HuH-7.5 (cell line): ENCODE measurements around the gene MYO15B.
A peak's percentile ranks its signal among the peaks of the same experiment; 100 is the strongest.

Experiments used
- DNase-seq: peaks from one replicate; pipeline ENCODE4 v3.0.0; 2011; ENCODE audit warnings: low spot score

Gene MYO15B

GRCh38 chr17:75639327-75639726 lies 51.7 kb downstream of the MYO15B start:
- DNase-seq, result no peak

- peak; percentile 67 for DNase-seq
These were observed 52.4 kb downstream of the MYO15B start for GRCh38 chr17:75639771-75640555.

DNA sequence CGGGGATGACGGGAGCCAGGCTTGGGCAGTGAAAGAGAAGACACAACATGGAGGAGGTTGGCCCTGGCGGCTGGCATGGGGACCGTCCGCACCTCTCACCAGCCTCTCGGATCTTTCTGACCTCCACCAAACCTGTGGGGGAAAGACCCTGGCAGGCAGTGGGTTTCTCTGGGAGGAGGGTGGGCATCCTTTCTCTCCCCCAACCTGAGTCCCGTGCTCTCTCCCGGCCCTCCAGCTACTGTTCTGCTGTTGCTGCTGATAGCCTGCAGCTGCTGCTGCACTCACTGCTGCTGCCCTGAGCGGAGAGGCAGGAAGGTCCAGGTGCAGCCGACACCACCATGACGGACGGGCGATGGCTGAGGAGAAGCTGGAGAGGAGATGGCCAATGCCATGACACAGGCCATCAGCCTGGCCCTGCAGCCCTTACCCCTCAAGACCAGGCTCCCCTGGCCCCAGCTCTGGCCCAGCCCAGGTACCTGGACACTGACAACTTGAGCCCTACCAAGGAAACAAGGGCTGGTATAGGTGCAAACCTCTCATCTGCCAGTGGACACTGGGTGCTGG lies 53.0 kb downstream of the MYO15B start:
- DNase-seq, result no peak

DNA sequence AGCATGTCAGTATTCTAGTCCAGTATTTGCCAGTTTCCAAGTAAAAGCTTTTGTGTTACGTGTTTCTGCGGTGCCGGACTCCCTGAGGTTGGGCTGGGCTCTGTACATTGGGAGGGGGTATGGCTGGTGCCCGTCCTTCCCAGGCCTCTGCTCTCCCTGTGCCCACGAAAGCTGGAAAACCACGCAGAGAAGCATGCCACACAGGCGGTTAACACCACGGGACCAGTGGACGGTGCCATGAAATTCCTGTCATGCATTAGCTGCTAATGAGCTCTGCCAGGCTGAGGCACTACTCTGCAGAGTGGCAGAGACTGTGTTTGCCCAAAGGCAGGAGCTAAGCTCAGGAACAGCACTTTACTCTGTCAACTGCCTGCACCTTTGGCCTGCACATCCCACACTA lies 53.7 kb downstream of the MYO15B start:
- no peak for DNase-seq

GRCh38 chr17:75642182-75642783 lies 54.7 kb downstream of the MYO15B start:
- peak; percentile 11 for DNase-seq

DNA sequence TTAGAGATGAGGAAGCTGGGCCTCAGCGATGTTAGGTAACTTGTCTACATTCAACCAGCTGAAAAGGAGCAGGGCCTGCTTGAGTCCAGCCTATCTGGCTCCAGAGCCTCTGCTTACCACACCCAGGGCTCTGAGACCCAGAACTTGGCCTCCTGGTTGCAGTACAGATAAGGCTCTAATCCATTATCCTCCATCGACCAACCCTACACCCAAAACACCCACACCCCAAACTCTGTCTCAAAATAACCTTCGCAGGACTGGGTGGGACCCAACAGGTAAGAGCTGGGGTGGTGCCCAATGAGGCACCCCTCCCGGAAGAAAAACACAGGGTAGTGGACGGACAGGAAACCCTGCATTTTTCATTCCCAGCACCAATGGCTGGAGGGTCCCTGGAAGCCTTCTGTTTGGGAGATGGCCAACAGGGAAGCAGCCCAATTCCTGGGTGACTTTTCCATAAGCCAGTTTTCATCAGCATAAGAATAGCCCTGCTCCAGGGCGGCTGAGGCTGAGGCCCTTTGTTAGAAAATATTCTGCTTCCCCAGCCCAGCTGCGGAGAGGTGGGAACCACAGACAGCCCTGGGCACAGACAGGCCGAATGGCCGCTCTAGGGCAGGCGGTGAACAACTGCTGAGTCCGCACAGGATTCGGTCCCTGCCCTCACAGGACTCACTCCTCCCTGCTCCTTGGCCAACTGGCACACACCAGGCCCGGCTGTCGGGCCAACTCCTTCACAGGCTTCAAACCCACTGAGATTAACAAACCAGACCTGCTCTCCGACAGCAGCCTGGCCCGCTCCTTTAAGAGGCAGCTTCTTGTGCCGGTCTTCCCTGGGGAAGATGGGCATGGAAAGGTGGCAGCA lies 55.4 kb downstream of the MYO15B start:
- peak; percentile 7 for DNase-seq

DNA sequence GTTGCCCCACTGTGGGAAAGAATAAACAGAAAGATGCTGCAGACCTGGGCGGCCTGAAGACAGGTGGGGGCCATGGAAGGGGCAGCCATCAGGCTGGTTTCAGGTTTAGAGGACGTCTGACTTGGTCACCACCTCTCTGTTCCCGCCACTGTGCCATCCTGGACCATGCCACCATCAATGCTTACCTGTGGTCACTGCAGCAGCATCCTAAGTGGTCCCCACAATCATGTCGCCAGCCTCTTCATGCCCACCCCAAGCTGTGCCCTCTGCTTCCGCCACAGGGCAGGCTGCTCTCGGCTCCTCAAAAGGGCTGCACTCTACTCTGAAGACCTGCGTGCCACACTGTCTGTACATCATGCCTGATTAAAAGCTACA lies 56.0 kb downstream of the MYO15B start:
- DNase-seq, result no peak

- DNase-seq, result no peak
These were observed 57.9 kb downstream of the MYO15B start for GRCh38 chr17:75645501-75645888.

GRCh38 chr17:75645889-75646637 lies 58.5 kb downstream of the MYO15B start:
- DNase-seq, result peak; percentile 92

DNA sequence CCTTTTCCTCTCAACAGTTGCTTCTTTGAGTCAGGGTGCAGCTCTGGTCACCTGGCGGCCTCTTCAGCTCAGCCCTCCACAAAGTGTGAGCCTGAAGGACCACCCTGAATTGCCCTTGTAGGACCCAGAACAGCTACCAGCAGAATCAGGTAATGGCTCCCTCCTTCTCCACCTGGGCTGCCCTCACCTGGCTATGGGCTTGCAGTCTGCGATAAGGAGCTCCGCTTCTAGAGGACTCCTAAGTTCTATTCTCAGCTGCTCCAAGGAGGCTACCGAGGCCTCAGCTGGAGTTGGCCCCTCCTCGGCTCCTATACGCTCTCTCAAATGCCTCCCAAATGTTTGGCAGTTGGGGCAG lies 59.0 kb downstream of the MYO15B start:
- no peak for DNase-seq

- no peak for DNase-seq
These were observed 59.5 kb downstream of the MYO15B start for GRCh38 chr17:75647061-75647460.

DNA sequence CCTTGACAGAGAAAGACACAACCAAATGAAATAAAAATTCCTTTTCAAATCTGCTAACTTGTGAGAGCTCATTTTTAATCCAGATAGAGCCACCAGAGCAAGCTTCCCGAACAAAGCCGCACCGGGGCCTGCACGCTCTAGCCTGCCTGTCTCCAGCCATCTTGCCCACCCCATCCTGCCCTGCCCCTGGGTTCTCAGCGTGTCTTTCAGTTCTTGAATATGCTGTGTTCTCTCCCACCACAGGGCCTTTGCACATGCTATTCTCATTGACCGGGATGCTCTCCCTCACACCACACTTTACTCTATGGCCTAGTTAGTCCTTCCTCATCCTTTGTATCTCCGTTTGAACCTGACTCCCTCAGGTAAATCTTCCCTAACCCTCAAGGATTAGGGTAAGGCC lies 60.3 kb downstream of the MYO15B start:
- DNase-seq, result no peak

DNA sequence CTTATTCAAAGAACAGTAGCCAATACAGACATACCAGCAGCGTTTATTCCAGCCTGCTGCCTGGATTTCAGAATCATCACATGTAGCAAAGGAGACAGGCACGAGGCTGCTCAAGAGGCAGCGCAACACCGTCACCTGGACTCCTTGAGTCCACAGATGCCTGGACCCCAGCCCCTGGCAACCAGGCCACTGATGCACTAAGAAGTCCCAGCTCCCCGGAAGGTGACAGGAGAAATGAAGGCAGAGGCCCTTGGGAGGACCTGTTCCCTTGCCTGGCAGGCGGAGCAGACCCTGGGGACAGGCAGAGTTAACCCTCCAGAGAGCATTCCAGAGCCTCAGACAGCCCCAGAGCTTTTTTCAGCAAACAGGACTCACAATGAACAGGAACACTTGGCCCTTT lies 62.1 kb downstream of the MYO15B start:
- DNase-seq, result no peak

GRCh38 chr17:75650874-75651273 lies 63.3 kb downstream of the MYO15B start:
- DNase-seq, result no peak

- DNase-seq, result no peak
These were observed 64.7 kb downstream of the MYO15B start for GRCh38 chr17:75652341-75652740.

GRCh38 chr17:75652934-75653549 lies 65.4 kb downstream of the MYO15B start:
- DNase-seq, result no peak

DNA sequence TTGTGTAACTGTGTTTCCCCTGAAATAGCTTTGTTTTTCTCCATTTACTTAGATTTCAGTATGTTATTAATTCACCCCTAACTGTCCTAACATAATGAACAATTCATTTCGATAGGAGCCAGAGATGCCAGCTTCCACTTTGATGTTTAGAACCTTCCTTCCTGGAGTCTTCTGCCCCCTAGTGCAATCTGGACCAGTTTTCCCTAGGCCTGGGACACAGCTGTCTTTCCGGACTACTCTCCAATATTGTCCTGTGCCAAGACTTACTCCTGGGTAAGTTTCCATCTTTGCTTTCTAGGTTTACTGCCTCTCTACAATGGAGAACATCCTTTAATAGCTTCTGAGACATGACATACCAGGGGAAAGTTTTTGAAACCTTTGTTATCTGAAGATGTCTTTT lies 66.6 kb downstream of the MYO15B start:
- DNase-seq, result no peak

- no peak for DNase-seq
These were observed 70.6 kb downstream of the MYO15B start for GRCh38 chr17:75658237-75658636.

DNA sequence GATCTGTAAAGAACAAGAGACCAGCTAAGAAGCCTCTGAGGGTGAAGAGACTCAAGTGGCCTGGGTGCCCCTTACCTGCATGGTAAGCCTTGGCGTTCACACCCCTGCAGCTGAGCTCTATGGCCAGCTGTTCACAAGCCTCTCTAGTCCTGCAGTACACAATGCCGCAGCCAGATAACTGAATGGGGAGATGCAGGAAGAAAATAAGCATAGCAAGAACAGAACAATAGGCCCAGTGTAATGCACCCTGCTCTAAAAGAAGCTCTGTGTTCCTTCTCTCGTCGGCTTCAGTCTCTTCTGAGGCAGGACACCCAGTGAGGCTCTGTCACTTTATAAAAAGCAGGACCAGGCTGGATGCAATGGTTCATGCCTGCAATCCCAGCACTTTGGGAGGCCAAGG lies 73.9 kb downstream of the MYO15B start:
- no peak for DNase-seq

DNA sequence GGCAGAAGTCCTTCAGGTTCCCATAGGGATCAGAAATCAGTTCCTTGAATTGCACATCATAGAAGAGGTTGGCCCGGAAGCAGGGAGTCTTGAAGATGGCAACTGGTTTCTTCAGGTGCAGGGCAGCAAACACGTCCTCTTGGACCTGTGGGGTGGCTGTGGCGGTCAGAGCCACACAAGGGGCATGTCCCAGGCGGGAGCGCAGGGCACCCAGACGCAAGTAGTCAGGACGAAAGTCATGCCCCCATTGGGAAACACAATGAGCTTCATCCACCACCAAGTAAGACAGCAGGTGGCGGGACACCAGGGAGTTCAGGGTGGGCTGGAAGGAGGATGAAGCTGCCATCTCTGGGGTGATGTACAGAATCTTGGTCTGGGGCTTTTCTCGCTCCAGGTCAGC lies 74.9 kb downstream of the MYO15B start:
- no peak for DNase-seq

- DNase-seq, result no peak
These were observed 76.5 kb downstream of the MYO15B start for GRCh38 chr17:75664099-75664549.

- no peak for DNase-seq
These were observed 78.4 kb downstream of the MYO15B start for GRCh38 chr17:75665981-75666380.
